ENCODE data around the gene CFL2.

CFL2 gene

DNA sequence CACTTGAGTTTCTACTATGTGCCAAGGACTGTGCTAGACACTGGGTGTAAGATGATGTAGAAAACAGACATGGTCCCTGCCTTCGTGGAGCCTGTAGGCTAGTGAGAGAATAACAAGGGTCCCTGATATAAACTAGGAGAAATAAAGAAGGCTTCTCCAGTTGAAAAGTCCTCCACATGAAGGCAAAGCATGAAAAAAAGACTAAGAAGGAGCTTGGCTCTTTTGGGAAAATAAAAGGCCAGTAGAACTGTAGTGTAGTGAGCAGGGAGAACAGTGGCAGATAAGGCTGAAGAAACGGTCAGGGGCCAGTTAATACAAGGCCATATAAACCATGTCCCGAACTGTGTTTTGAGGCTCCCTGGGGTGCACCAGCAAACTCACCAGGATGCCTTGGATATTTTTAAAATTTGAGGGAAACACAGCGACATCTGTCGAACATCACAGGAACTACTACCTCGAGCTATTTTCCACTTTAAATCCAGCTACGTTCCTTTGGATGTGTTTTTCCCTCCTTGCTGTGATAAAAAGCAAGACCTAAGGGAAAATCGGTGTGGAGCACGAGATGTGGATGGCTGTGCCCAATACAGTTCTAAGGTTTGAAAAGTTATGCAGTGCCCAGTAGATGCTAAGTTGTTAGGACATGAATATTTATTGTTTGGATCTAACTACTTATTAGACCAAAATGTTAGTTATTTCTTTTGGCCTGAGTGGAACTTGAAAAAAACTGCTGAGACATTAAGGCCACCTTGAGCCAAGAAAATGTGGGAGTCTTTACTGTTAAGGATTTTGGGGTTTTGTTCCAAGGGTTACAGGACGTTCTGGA is 8.5 kb upstream of the CFL2 start:
- Histone ChIP-seq H3K36me3 (ENCODE audit: insufficient read depth, low read length) (no peaks in the 10 kb centered on the region), H3K9me3 (ENCODE audit: low read length) (no peaks in the 10 kb centered on the region), H2AFZ (ENCODE audit: low read depth, low read length) (no peak overlapping the region), H3K27me3 (ENCODE audit: insufficient read depth, low read length) (no peaks in the 10 kb centered on the region), H3K4me3 (ENCODE audit: low read length) (no peak overlapping the region), H3K4me1 (ENCODE audit: insufficient read depth, low read length) (no peaks in the 10 kb centered on the region)

DNA sequence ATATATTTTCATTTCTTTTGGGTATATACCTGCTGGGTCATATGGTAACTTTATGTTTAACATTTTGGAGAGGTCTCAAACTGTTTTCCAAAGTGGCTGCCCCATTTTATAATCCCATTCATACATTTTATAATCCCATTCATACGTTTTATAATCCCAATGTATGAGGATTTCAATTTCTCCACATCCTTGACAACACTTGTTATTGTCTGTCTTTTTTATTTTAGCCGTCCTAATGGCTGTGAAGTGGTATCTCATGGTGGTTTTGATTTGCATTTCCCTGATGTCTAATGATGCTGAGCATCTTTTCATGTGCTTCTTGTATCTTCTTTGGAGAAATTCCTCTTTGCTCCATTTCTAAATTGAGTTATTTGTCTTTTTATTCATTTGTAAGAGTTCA is 6.7 kb upstream of the CFL2 start:
- H3K9me3 ChIP-seq (ENCODE audit: low read length), result no peaks in the 10 kb centered on the region
- H2AFZ ChIP-seq (ENCODE audit: low read depth, low read length), result no peak overlapping the region
- H3K27me3 ChIP-seq (ENCODE audit: insufficient read depth, low read length), result no peaks in the 10 kb centered on the region
- H3K4me1 ChIP-seq (ENCODE audit: insufficient read depth, low read length), result no peaks in the 10 kb centered on the region
- no peaks in the 10 kb centered on the region for H3K36me3 ChIP-seq (ENCODE audit: insufficient read depth, low read length)
- no peak overlapping the region for H3K4me3 ChIP-seq (ENCODE audit: low read length)

- Histone ChIP-seq H3K9me3 (ENCODE audit: low read length) (no peaks in the 10 kb centered on the region), H3K36me3 (ENCODE audit: insufficient read depth, low read length) (no peaks in the 10 kb centered on the region), H2AFZ (ENCODE audit: low read depth, low read length) (no peak overlapping the region), H3K27me3 (ENCODE audit: insufficient read depth, low read length) (no peaks in the 10 kb centered on the region), H3K4me3 (ENCODE audit: low read length) (no peak overlapping the region), H3K4me1 (ENCODE audit: insufficient read depth, low read length) (no peaks in the 10 kb centered on the region)
Observed at GRCh38 chr14:34718750-34719304, 4.4 kb upstream of the CFL2 start.

- Histone ChIP-seq H3K4me3 (ENCODE audit: low read length) (peak overlapping the region; percentile 91), H3K36me3 (ENCODE audit: insufficient read depth, low read length) (peaks cover 9% of the 10 kb centered on the region), H3K4me1 (ENCODE audit: insufficient read depth, low read length) (peaks cover 13% of the 10 kb centered on the region), H2AFZ (ENCODE audit: low read depth, low read length) (peak overlapping the region; percentile 95), H3K27me3 (ENCODE audit: insufficient read depth, low read length) (no peaks in the 10 kb centered on the region), H3K9me3 (ENCODE audit: low read length) (no peaks in the 10 kb centered on the region)
Observed at GRCh38 chr14:34715127-34715863, 902 bp upstream of the CFL2 start.

- H3K9me3 ChIP-seq (ENCODE audit: low read length), result no peaks in the 10 kb centered on the region
- H3K36me3 ChIP-seq (ENCODE audit: insufficient read depth, low read length), result peaks cover 9% of the 10 kb centered on the region
- no peaks in the 10 kb centered on the region for H3K27me3 ChIP-seq (ENCODE audit: insufficient read depth, low read length)
- H3K4me1 ChIP-seq (ENCODE audit: insufficient read depth, low read length), result peaks cover 13% of the 10 kb centered on the region
- peak overlapping the region; percentile 91 for H3K4me3 ChIP-seq (ENCODE audit: low read length)
- peak overlapping the region; percentile 95 for H2AFZ ChIP-seq (ENCODE audit: low read depth, low read length)
Observed at GRCh38 chr14:34713681-34714319, 593 bp downstream of the CFL2 start.

DNA sequence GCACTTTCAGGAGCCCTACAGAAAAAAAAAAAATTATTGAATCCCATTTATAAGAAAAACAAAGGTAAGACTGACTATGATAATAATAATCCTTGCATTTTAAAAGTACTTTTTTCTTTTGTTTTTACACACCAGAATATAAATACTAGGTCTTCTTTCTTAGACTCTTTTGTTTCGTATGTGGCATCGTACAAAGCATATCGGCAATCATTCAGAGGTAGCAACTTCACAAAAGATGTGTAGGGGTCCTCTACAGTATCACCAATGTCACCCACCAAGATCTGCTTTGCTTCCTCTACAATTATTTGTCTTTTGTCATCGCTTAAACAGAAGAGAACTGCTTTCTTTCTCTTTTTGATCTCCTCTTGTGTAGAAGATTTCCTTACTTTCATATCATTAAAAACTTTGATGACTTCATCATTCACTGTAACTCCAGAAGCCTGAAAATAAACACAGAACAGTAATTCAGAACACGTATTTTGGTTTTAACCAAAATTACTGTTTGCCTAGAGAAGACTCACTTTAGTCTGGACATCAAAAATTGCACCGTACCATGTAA is 1.2 kb downstream of the CFL2 start:
- peak overlapping the region; percentile 91 for H3K4me3 ChIP-seq (ENCODE audit: low read length)
- no peaks in the 10 kb centered on the region for H3K27me3 ChIP-seq (ENCODE audit: insufficient read depth, low read length)
- H3K9me3 ChIP-seq (ENCODE audit: low read length), result no peaks in the 10 kb centered on the region
- peaks cover 13% of the 10 kb centered on the region for H3K4me1 ChIP-seq (ENCODE audit: insufficient read depth, low read length)
- H2AFZ ChIP-seq (ENCODE audit: low read depth, low read length), result peak overlapping the region; percentile 95
- H3K36me3 ChIP-seq (ENCODE audit: insufficient read depth, low read length), result peaks cover 9% of the 10 kb centered on the region

- peaks cover 13% of the 10 kb centered on the region for H3K4me1 ChIP-seq (ENCODE audit: insufficient read depth, low read length)
Observed at GRCh38 chr14:34711796-34712712, 2.3 kb downstream of the CFL2 start.

GRCh38 chr14:34711169-34711568 is 3.2 kb downstream of the CFL2 start:
- H3K4me1 ChIP-seq (ENCODE audit: insufficient read depth, low read length), result peaks cover 13% of the 10 kb centered on the region
- no peak overlapping the region for H3K4me3 ChIP-seq (ENCODE audit: low read length)

More at GRCh38 chr14:34711796-34712712, 2.3 kb downstream of the CFL2 start:
- no peak overlapping the region for H2AFZ ChIP-seq (ENCODE audit: low read depth, low read length)
- no peak overlapping the region for H3K4me3 ChIP-seq (ENCODE audit: low read length)
- H3K36me3 ChIP-seq (ENCODE audit: insufficient read depth, low read length), result peaks cover 9% of the 10 kb centered on the region
- H3K27me3 ChIP-seq (ENCODE audit: insufficient read depth, low read length), result no peaks in the 10 kb centered on the region
- no peaks in the 10 kb centered on the region for H3K9me3 ChIP-seq (ENCODE audit: low read length)

DNA sequence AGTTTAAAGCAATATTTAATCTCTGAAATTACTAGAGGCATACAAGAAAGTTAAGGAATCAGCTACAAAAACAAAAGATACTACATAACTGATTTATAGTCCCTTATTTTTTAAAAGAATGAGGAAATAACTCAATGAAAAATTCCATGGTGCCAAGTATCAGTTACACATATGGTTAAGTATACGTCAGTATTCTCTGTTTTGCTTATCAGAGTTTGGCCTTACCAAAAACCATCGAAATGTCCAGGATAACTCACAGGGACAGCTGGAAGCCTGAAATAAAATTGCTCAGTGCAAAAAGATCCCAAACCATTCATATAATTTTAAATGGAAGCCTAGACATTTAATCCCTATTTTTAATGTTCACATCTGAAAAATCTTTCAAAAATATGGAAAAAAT is 3.6 kb downstream of the CFL2 start:
- Histone ChIP-seq H3K9me3 (ENCODE audit: low read length) (no peaks in the 10 kb centered on the region), H3K4me1 (ENCODE audit: insufficient read depth, low read length) (peaks cover 13% of the 10 kb centered on the region), H3K36me3 (ENCODE audit: insufficient read depth, low read length) (peaks cover 9% of the 10 kb centered on the region), H3K4me3 (ENCODE audit: low read length) (no peak overlapping the region), H2AFZ (ENCODE audit: low read depth, low read length) (no peak overlapping the region), H3K27me3 (ENCODE audit: insufficient read depth, low read length) (no peaks in the 10 kb centered on the region)

More at GRCh38 chr14:34711169-34711568, 3.2 kb downstream of the CFL2 start:
- H2AFZ ChIP-seq (ENCODE audit: low read depth, low read length), result no peak overlapping the region
- H3K9me3 ChIP-seq (ENCODE audit: low read length), result no peaks in the 10 kb centered on the region
- no peaks in the 10 kb centered on the region for H3K27me3 ChIP-seq (ENCODE audit: insufficient read depth, low read length)
- H3K36me3 ChIP-seq (ENCODE audit: insufficient read depth, low read length), result peaks cover 9% of the 10 kb centered on the region

DNA sequence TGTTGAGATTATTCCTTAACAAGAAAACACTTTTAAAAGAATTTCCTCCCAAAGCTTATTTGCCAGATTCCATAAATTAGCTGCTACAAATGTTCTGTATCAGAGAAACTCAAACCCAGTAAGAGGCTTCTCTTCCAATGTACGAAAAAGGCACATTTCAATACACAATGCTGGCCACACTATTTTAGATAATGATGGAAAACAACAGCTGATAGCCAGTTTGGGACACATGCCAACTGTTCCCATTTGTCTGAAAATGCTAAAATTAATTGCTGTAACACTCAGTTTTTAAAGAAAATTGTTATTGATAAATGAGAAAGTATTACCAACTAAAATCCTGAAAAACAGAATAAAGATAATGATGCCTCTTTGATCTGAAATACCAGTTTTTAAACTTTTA is 4.4 kb downstream of the CFL2 start:
- peaks cover 9% of the 10 kb centered on the region for H3K36me3 ChIP-seq (ENCODE audit: insufficient read depth, low read length)
- no peak overlapping the region for H3K4me3 ChIP-seq (ENCODE audit: low read length)
- H2AFZ ChIP-seq (ENCODE audit: low read depth, low read length), result no peak overlapping the region
- H3K27me3 ChIP-seq (ENCODE audit: insufficient read depth, low read length), result no peaks in the 10 kb centered on the region
- H3K9me3 ChIP-seq (ENCODE audit: low read length), result no peaks in the 10 kb centered on the region
- H3K4me1 ChIP-seq (ENCODE audit: insufficient read depth, low read length), result peaks cover 13% of the 10 kb centered on the region

DNA sequence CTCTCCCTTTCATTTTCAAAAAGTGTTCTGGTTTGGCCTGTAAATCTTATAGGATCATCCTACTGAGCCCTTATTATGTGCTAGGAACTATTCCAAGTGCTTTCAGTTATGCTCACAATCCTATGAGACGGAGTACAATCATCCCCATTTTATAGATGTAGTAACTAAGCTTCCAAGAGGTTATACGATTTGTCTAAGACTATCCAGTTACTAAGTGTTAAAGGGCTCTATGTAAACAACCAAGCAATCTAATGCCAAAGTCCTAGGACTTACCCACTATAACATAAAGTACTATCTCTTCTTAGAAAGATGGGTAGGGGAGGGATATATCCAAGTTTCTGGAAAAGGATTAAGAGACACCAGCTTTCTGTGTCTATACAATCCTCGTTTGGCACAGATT is 6.7 kb downstream of the CFL2 start:
- Histone ChIP-seq H2AFZ (ENCODE audit: low read depth, low read length) (no peak overlapping the region), H3K36me3 (ENCODE audit: insufficient read depth, low read length) (peaks cover 9% of the 10 kb centered on the region), H3K27me3 (ENCODE audit: insufficient read depth, low read length) (no peaks in the 10 kb centered on the region), H3K4me3 (ENCODE audit: low read length) (no peak overlapping the region), H3K9me3 (ENCODE audit: low read length) (no peaks in the 10 kb centered on the region), H3K4me1 (ENCODE audit: insufficient read depth, low read length) (peaks cover 5% of the 10 kb centered on the region)

DNA sequence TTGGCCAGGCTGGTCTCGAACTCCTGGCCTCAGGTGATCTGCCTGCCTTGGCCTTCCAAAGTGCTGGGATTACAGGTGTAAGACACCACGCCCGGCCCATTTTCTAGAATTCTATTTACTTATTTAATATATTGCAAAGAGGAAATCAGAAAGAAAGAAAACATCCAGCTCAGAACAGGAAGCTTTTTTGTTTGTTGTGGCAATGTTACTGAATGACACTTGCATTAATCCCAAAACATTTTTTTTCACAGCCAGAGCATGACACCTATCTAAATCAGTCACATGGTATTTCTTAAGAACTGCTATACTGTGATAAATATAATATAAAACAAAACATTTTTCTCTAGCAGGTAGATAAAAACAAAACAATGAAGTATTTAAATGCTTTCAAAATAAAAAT is 12.6 kb downstream of the CFL2 start:
- H3K27me3 ChIP-seq (ENCODE audit: insufficient read depth, low read length), result no peaks in the 10 kb centered on the region
- H3K4me1 ChIP-seq (ENCODE audit: insufficient read depth, low read length), result no peaks in the 10 kb centered on the region
- H2AFZ ChIP-seq (ENCODE audit: low read depth, low read length), result no peak overlapping the region
- no peak overlapping the region for H3K4me3 ChIP-seq (ENCODE audit: low read length)
- H3K36me3 ChIP-seq (ENCODE audit: insufficient read depth, low read length), result no peaks in the 10 kb centered on the region
- no peaks in the 10 kb centered on the region for H3K9me3 ChIP-seq (ENCODE audit: low read length)

All from neuron (in vitro differentiated cells).